HG03135 (cell line): ENCODE data around the gene SCO1.
A peak's percentile ranks its signal among the peaks of the same experiment; 100 is the strongest.

Experiments used
- ATAC-seq: cut with Tn5 transposase; IDR thresholded peaks from one replicate; pipeline ENCODE4 v1.9.1; 2021; ENCODE audit warnings: mild to moderate bottlenecking, moderate library complexity; ENCODE audit not compliant: unreplicated experiment

Gene SCO1

GRCh38 chr17:10657148-10657547 lies 40.2 kb downstream of the SCO1 start, which contains the start of gene MYH3:
TSS of gene MYH3 (minus strand) at chr17:10657309. CDS start at chr17:10655064, 2,245 bp downstream.
- ATAC-seq = no peak

- ATAC-seq = no peak
These were observed 43.3 kb downstream of the SCO1 start for GRCh38 chr17:10653987-10654386.

DNA sequence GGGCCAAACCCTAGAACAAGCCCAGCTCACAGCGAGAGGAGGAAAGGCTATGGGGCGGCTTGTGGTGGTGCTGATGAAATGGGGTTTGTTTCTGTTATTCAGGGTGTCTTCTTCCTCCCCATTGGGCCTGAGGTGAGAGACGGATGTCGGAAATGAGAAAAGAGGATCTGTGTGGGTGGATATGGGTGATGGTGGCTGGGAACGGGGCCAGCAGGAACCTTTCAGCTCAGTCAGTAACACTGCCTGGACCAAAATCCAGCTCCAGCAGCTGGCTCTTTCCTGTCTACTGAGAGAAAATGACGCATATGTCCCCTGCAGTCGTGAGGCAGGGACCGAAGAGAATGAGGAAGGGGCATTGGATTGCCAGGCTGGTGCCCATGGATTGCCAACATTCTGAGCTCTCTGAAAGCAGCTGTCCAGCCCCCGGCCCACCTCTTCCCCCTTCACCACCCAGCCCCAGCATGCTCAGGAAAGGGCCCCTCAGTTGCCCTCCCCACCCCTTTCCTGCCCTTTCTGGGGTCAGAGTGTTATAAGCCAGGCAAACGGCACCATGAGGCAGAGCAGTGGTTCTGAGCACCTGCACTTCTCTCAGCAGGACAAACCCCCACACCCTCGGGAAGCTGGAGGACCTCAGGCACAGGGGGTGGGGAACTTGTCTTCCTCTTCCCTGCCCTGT lies 44.2 kb downstream of the SCO1 start:
- ATAC-seq = no peak

DNA sequence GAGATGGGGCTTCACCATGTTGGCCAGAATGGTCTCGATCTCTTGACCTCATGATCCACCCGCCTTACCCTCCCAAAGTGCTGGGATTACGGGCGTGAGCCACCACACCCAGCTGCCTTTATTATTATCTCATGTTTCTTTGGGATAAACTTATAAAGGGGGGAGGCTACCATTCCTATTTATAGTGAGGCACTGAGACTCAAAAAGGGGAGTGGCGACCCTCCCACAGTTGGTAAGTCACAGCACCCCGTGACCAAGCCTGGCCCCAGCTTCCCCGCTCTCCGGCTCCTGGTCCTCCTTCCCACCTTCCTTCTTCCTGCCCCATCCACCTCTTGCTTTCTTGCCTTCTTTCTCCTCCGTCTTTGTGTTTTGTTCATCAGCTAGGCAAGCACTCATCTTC lies 45.4 kb downstream of the SCO1 start:
- no peak for ATAC-seq

DNA sequence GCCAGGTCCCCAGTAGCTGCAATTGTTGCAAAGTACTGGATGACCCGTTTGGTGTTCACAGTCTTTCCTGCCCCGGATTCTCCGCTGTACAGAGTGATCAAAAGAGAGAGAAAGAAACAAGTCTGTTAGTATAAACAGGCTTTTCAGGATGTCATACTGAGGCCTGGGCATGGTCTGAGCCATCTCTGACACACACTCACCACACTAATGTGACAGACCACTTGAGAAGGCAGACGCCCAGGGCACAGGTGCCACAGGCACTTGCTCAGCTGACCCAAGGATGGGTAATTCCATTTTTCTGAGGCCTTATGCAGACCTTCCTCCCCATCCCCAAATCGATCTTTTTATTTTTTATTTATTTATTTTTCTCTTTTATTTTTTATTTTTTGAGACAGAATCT lies 47.7 kb downstream of the SCO1 start:
- ATAC-seq = no peak

GRCh38 chr17:10648956-10649355 lies 48.4 kb downstream of the SCO1 start:
- ATAC-seq = no peak

GRCh38 chr17:10648381-10648780 lies 49.0 kb downstream of the SCO1 start:
- ATAC-seq = no peak

- ATAC-seq = peak; percentile 71
These were observed 50.8 kb downstream of the SCO1 start for GRCh38 chr17:10646392-10646990.

- ATAC-seq = no peak
These were observed 56.9 kb downstream of the SCO1 start for GRCh38 chr17:10640475-10640874.

DNA sequence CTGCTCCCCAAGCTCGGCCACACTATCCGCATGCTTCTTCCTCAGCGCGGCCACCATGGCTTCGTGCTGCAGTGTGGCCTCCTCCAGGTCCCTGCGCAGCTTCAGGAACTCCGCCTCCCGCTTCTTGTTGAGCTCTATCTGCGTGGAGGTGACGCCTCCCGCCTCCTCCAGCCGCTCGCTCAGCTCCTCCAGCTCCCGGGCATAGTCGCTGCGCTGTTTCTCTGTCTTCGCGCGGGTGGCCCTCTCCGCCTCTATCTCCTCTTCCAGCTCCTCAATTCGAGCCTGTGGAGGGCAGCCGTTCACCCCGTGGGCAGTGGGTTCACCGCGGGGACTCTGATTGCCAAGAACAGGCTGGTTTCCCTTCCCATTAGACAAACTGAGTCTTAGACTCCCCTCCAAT lies 59.2 kb downstream of the SCO1 start:
- no peak for ATAC-seq

- ATAC-seq = no peak
These were observed 62.0 kb downstream of the SCO1 start for GRCh38 chr17:10635290-10635689.

DNA sequence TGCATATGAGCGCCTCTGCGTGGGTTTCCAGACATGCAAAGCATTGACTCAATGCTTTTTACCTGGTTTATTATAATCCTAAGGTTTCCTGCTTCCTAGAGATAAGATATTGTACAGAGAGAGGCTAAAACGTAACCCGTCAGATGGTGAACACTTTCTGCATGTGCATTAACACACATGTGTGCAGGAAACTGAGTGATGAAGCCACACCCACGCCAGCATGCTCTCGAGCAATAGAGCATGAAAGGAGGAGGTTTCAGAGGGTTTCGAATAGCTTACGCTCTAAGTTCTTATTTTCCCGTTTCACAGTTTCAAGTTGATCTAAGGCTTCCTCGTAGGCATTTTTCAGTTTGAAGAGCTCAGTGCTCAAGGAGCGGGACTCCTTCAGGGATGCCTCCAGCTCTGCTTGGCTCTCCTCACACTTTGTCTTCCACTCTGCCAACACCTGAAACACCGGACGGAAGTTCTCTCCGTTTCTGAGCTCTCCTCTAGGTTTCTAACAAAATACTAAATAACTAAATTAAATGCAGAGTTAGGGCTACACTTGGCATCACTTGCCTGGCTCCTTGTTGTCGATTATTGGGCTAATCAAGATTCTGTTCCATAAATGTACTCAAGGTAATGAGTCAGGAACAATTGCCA lies 63.5 kb downstream of the SCO1 start:
- ATAC-seq = peak; percentile 90

- ATAC-seq = no peak
These were observed 65.6 kb downstream of the SCO1 start for GRCh38 chr17:10631701-10632100.

DNA sequence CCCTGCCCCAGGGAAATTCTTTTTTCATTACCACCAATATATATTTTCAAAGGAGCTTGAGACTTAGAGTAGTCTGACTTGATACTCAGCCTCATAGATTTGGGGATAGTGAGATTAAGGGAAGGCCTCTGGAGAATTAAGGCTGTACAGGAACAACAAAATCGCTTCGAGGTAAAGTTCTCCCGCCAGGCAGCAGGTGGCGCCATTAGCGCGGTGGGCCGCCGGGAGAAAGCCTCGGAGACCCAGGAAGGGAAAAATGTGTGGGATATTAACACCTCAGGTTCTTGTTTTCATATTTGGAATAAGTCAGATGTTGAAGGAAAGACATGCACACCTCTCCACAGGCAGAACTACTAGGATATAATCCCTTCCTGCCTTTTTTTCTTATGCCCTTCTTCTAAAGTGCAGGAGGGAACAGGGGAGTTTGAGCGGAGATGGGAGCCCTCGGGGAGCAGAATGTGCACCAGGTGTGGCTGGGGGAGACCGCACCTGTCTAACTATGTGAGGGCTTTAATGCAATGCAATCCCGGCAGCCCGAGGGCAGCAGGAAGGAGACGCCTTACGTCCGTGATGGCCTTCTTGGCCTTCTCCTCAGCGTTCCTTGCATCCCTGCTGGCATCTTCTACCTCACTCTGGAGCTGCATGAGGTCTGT lies 66.2 kb downstream of the SCO1 start:
- ATAC-seq = no peak

GRCh38 chr17:10629706-10630105 lies 67.6 kb downstream of the SCO1 start:
- no peak for ATAC-seq

DNA sequence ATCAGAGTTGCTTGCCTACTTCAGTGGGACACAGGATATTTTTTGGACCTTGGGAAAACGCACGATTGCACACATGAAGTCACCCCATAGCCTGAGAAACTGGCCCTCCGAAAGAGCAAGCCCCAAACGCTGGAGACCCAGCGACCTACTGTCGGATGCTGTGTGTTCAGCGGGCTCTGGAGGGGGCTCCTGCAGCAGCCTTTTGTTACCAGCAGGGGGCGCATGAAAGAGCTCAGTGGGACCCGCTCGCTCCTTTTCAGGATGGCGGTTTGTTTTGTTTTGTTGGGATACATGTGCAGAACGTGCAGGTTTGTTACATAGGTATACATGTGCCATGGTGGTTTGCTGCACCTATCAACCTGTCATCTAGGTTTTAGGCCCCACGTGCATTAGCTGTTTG lies 68.6 kb downstream of the SCO1 start:
- no peak for ATAC-seq

DNA sequence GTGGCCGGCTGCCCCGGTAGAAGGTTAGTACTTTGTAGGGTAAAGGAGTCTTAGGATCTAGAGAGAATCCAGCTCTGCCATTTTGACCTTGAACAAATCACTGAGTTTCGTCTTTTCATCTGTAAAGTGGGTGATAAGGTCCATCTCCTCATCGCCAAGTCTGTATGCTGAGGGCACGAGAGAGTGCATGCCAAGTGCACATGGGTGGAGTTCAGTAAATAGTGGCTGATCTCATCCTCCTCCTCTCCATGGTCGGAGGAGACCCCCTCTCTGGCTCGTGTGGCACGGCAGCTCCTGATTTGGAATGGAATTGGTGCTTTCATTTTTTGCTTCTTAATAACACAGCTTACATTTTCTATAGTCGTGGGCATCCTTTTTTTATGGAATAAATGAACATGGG lies 70.9 kb downstream of the SCO1 start:
- ATAC-seq = no peak

DNA sequence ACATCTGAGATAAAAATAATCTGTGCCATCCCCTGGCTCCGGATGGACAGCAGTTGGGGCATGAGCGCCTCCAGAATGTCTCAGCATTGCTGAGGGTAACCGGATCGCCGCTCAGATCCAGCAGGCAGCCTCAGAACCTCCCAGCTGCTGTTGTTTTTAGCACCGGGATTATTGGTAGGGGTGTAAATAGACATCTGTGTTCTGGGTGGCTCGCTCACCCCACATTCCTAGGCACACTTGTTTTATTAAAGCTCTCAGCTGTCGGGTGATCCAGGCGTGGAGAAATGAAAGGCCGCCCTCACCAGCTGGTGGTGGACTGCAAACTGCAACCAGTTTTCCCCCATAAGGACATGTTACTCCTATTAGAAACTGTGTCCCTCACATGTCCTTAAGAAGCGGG lies 72.4 kb downstream of the SCO1 start:
- ATAC-seq = no peak

DNA sequence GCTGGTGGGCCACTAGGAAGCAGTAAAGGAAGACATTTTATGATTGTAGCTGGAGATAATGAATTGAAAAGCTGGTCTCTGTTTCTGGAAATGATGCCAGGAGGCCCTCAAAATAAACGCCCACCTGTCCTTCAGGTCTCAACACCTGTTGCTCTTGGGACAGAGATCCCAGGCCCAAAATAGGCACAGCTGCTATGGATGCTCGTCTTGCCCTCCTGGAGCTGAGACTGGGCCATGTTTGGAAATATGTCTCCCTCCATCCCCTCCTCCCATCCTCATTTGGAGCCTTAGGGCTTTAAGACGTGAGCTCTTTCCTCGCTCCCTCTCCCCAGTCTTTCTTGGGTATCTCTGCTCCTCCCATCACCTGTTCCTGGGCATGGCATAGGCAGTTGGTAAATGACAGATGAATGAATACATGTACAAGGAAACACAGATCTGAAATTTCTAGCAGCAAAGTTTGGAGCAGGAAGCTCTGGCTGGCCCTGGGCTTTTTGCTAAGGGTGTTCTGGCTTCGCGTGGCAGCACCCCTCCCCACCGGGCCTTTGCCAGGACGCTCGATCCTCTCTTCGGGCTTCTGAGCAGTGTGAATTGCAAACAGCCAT lies 73.5 kb downstream of the SCO1 start:
- no peak for ATAC-seq

GRCh38 chr17:10622617-10623485 lies 74.5 kb downstream of the SCO1 start:
- no peak for ATAC-seq
